Type B pancreatic cell (in vitro differentiated cells): ENCODE results near the gene PI3. TPM values are rescaled to one million over a fixed set of nuclear protein-coding genes. Genes with fewer than 3 reads are reported as not detected.

Experiments
- DNase-seq: peaks from one replicate; pipeline ENCODE4 v3.0.0; 2021; ENCODE audit warnings: mixed read lengths; ENCODE audit not compliant: unreplicated experiment; ENCODE audit errors: extremely low spot score
- H3K27ac Mint-ChIP-seq: 2 replicates; pipeline ENCODE4 v1.8.0; 2021; ENCODE audit warnings: mild to moderate bottlenecking, mixed read lengths
- H3K27me3 Mint-ChIP-seq: 2 replicates; pipeline ENCODE4 v1.8.0; 2021; ENCODE audit warnings: mixed read lengths
- H3K36me3 Mint-ChIP-seq: 2 replicates; pipeline ENCODE4 v1.8.0; 2021; ENCODE audit warnings: mixed read lengths
- H3K4me1 Mint-ChIP-seq: one replicate; pipeline ENCODE4 v1.8.0; 2021; ENCODE audit warnings: mixed read lengths; ENCODE audit not compliant: unreplicated experiment
- H3K4me3 Mint-ChIP-seq: 2 replicates; pipeline ENCODE4 v1.8.0; 2021; ENCODE audit warnings: mild to moderate bottlenecking, mixed read lengths
- H3K9me3 Mint-ChIP-seq: 2 replicates; pipeline ENCODE4 v1.8.0; 2021; ENCODE audit warnings: mixed read lengths
- total RNA-seq: library from RNA; stranded (reverse); gene quantifications from 2 replicates; pipeline ENCODE4 v1.2.1, GENCODE V29; 2021; ENCODE audit warnings: low replicate concordance
- TF ChIP-seq, protein P1 (sequence below): fragments of 200-600 bp; sonication (generic); conservative IDR thresholded peaks from 2 replicates; pipeline ENCODE4 v1.5.0; 2021; ENCODE audit warnings: antibody characterized with exemption, mild to moderate bottlenecking

Gene PI3
- total RNA-seq, 1 donor from 2014 or later, result 3.7 TPM

DNA sequence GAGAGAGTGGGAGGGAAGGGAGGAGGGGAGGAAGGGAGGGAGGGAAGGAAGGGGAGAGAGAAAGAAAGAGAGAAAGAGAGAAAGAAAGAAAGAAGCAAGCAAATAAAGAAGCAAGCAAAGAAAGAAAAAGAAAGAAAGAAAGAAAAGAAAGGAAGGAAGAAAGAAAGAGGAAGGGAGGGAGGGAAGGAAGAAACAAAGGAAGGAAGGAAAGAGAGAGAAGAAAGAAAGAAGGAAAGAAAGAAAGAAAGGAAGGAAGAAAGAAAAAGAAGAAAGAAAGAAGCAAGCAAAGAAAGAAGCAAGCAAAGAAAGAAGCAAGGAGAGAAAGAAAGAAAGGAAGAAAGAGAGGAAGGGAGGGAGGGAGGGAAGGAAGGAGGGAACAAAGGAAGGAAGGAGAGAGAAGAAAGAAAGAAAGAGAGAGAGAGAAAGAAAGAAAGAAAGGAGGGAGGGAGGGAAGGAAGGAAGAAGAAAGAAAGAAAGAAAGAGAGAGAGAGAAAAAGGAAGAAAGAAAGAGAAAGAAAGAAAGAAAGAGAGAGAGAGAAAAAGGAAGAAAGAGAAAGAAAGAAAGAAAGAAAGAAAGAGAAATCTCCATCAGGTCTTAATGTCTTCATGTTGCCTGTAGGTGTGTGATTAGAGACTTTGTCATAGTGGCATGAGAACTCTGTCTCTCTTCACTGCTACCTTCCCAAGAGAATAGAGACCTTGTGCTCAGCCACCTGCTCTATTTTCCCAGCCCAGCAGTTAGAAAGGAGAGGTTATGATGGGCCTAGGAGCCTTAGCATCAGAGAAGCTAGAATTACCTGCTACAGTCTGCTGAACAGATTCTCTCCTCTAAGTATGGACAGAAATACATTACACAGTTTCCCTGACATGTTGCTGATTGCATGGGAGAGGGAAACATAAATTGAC is 37.1 kb downstream of the PI3 start:
- no peaks in the 10 kb centered on the region for H3K9me3 Mint-ChIP-seq
- no peak for DNase-seq
- no peak overlapping the region for H3K4me3 Mint-ChIP-seq
- H3K4me1 Mint-ChIP-seq, result no peaks in the 10 kb centered on the region
- H3K36me3 Mint-ChIP-seq, result no peaks in the 10 kb centered on the region
- no peak overlapping the region for H3K27ac Mint-ChIP-seq
- H3K27me3 Mint-ChIP-seq, result peaks cover 33% of the 10 kb centered on the region
- TF ChIP-seq, protein P1, sequence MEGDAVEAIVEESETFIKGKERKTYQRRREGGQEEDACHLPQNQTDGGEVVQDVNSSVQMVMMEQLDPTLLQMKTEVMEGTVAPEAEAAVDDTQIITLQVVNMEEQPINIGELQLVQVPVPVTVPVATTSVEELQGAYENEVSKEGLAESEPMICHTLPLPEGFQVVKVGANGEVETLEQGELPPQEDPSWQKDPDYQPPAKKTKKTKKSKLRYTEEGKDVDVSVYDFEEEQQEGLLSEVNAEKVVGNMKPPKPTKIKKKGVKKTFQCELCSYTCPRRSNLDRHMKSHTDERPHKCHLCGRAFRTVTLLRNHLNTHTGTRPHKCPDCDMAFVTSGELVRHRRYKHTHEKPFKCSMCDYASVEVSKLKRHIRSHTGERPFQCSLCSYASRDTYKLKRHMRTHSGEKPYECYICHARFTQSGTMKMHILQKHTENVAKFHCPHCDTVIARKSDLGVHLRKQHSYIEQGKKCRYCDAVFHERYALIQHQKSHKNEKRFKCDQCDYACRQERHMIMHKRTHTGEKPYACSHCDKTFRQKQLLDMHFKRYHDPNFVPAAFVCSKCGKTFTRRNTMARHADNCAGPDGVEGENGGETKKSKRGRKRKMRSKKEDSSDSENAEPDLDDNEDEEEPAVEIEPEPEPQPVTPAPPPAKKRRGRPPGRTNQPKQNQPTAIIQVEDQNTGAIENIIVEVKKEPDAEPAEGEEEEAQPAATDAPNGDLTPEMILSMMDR, result no peak

DNA sequence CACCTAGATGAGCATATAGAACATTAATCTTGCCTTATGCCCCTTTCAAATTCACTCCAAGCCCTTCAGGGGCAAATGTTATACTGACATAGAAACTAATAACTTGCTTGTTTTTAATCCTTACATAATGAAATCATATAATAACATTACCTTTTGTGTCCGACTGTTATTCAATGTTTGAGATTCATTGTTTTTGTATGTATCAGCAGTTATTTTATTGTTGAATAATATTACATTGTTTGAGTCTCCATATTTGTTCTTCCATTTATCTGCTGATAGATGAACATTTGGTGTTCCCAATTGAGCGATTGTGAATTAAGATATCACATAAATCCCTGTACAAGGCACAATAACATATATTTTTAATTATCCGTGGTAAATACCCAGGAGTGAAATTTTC is 38.1 kb downstream of the PI3 start:
- TF ChIP-seq, protein P1, result no peak
- Mint-ChIP-seq H3K27ac (no peak overlapping the region), H3K9me3 (no peaks in the 10 kb centered on the region), H3K27me3 (peaks cover 31% of the 10 kb centered on the region), H3K4me1 (no peaks in the 10 kb centered on the region), H3K36me3 (no peaks in the 10 kb centered on the region), H3K4me3 (no peak overlapping the region)
- no peak for DNase-seq

GRCh38 chr20:45218124-45218523 is 43.4 kb downstream of the PI3 start:
- H3K4me3 Mint-ChIP-seq, result no peak overlapping the region
- H3K27ac Mint-ChIP-seq, result no peak overlapping the region
- H3K9me3 Mint-ChIP-seq, result no peaks in the 10 kb centered on the region
- TF ChIP-seq, protein P1, result no peak
- H3K4me1 Mint-ChIP-seq, result no peaks in the 10 kb centered on the region
- H3K36me3 Mint-ChIP-seq, result no peaks in the 10 kb centered on the region
- H3K27me3 Mint-ChIP-seq, result peaks cover 35% of the 10 kb centered on the region
- no peak for DNase-seq

DNA sequence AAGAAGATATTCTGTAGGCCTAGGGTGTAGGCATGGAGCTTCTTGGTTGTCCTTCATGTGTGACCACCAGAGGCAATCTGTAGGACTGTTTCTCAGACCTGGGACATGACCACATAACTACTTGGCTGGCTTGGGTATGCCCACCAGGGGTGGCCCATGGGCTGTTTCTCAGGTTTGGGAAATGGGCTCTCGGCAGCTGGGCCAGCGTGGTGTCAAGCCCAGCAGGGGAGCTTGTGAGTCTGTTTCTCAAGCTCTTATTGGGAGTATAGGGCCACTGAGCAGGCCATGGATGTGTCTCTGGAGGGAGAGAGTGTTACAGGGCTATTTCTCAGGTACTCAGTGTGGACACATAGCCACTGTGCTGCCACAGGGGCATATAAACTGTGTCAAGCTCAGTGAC is 43.9 kb downstream of the PI3 start:
- no peaks in the 10 kb centered on the region for H3K9me3 Mint-ChIP-seq
- no peak overlapping the region for H3K4me3 Mint-ChIP-seq
- DNase-seq, result no peak
- H3K36me3 Mint-ChIP-seq, result no peaks in the 10 kb centered on the region
- TF ChIP-seq, protein P1, result no peak
- no peaks in the 10 kb centered on the region for H3K4me1 Mint-ChIP-seq
- no peak overlapping the region for H3K27ac Mint-ChIP-seq
- peaks cover 33% of the 10 kb centered on the region for H3K27me3 Mint-ChIP-seq

DNA sequence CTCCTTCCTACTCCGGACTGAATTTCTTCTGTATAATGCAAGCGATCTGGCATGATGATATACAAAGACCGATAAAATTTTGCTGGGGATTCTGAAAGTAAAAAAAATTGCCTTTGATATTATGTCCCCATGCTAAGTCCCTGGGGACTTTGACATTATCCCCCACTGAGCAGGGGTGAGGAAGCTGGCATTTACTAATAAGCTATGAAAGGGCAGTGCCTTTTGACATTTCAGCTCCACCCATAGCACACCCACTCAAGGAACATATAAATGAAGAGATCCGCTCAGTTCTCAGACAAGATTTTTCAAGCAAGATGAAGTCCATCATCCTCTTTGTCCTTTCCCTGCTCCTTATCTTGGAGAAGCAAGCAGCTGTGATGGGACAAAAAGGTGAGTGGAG is 46.4 kb downstream of the PI3 start, which contains the start of gene SEMG2:
SEMG2 (plus strand) TSS at position 298 of the 400 bp plus-strand sequence; CDS start at position 315, 17 bp downstream.
- Mint-ChIP-seq H3K27ac (no peak within 1 kb of the TSS), H3K4me3 (no peak within 1 kb of the TSS), H3K9me3 (no peaks in the 10 kb centered on the region), H3K4me1 (no peaks in the 10 kb centered on the region), H3K27me3 (peaks cover 49% of the 10 kb centered on the region), H3K36me3 (no peaks in the 10 kb centered on the region)
- TF ChIP-seq, protein P1, result no peak
- DNase-seq, result no peak
